ENCODE measurements around the gene SUV39H2.
"Not testable (repeated sequence)": the region's sequence is repeated elsewhere in the genome, so short reads cannot be mapped to it uniquely, and the experiment has no call there.

Gene SUV39H2, protein sequence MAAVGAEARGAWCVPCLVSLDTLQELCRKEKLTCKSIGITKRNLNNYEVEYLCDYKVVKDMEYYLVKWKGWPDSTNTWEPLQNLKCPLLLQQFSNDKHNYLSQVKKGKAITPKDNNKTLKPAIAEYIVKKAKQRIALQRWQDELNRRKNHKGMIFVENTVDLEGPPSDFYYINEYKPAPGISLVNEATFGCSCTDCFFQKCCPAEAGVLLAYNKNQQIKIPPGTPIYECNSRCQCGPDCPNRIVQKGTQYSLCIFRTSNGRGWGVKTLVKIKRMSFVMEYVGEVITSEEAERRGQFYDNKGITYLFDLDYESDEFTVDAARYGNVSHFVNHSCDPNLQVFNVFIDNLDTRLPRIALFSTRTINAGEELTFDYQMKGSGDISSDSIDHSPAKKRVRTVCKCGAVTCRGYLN

DNA sequence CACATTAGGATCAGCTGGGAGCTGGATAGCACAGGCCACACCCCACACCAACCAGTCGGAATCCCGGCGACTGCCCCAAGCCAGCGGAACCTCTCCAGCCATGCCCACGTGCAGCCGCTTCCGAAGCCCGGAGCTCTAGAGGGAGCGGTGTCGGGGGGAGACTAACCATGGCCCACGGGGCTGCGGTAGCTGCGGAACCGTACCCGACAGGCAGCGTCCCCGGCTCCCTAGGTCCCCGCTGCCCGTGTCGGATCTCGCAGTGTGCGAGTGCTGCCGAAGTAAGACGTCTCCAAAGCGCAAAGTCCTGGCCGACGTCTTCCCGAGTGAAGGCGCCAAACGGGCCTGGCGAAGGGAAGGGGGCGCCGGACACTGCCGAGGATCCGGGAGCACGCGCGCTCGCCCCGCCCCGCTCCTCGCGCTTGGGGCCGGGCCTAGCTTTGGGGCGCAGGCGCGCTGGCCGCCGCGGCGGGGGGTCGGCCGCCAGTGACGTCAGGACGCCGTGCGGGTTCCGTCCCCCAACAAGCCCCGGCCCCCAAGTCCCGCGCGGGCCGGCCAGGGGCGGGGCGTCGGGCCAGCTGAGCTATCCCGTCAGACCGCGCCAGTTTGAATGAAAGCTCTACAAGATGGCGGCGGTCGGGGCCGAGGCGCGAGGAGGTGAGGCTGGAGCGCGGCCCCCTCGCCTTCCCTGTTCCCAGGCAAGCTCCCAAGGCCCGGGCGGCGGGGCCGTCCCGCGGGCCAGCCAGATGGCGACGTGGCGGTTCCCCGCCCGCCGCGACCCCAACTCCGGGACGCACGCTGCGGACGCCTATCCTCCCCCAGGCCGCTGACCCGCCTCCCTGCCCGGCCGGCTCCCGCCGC, at the start of gene SUV39H2:
Gene SUV39H2, plus strand, starts transcription at position 601 of the 858 bp plus-strand sequence. Its CDS starts 23 bp downstream, at position 624.
- peak; percentile 92 for DNase-seq (ENCODE audit: low read depth)

DNA sequence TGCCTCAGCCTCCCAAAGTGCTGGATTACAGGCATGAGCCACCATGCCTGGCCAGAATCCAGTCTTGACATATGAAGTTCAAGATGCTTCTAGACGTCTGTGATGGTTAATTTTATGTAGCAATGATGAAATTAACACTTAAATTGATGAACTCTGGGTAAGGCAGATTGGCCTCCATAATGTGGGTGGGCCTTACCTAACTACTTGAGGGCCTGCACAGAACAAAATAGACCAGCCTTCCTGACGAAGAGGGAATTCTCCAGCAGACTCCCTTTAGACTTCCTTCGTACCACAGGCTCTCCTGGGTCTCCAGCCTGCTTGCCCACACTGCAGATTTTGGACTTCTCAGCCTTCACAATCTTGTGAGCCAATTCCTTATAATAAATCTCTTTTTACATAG, 45.6 kb upstream of the SUV39H2 start:
- DNase-seq (ENCODE audit: low read depth): no peak

DNA sequence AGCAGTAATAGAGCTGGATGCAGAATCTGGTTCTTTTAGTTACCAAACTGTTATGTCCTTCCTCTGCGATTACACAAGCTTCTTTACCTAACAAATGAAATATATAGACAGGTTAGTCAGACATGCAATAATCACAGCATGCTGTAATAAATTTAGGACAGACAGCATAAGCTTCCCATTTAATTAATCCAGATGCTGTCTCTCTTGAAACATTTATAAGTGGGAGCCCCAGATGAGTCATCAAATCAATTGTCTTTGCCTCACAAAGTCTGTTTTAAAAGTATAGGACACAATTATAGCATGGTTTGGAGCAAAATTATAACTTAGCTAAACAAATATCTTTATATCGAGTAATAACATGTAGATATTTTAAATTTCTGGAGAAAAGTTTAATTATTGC, 42.5 kb upstream of the SUV39H2 start:
- no peak for DNase-seq (ENCODE audit: low read depth)

DNA sequence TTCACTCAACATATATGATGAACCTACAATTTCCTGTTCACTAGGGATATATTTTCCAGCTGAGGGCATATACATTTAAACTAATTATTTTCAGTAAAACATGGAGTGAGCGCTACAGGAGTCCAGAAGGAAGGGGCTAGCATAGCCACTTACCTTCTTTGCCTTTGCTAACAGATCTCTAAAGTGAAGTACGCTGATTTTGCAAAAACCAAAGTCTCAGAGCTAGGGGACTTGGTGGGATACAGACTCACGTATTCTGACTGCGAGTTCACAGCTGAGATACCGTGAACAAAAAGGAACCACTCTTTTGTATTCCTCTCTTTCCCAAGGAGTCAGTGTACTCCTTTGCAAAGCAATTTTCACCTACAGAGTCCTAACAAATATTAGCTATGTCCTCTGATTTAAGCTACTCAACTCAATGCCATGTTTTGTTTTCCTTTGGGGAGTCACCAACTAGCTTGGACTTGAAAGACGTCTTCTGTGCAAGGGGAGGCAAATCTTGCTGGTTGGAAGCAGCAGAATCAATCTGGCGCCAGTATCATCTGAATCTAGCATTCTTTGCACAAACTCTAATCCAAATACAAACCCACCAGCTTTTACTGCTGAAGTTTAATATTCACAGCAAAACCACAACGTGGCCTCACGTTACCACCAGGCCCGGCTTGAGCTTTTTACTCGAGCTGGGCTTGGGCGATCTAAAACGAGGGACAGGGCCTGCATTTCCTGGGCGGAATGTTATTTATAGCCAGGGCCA, 41.5 kb upstream of the SUV39H2 start:
- DNase-seq (ENCODE audit: low read depth): no peak

DNA sequence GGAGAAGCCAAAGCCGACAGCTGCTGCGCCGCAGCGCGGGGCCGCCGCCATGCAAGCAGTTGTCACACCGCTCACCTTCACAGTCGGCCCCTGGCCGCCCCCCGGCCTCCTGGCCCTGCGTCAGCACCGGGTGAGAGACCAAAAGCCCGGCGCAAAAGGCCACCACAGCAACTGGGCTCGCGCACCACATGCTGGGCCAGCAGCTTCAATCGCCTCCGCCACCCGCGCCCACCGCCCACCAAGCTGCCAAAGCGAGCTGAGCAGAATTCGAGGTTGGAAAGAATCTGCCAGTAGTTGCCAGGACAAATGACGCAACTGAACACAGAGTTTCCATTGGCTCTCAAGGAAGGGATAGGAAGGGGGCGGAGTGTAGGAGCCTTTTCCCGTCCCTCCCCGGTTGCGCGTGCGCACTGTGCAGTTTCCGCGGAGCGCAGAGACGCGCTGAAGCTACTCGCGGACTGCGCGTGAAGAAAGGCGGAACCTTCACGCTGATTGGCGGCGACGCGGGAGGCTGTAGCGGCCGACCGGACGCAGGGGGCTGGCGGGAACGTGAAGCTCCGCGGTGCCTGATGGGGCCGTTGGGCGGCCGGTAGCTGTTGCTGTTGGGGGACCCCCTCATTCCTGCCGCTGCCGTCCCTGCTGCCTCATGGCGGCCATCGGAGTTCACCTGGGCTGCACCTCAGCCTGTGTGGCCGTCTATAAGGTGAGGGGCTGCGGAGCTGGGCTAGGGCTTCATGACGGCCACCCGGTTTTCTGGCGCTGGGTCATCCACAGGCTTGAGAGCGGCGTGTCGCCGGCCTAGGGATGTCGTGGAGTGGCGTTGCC, 40.7 kb upstream of the SUV39H2 start, which contains the start of the genes CDNF, HSPA14 and MSANTD7:
Gene CDNF, minus strand, starts transcription at position 281 of the 825 bp plus-strand sequence. Its CDS starts 91 bp downstream, at position 190.
Gene HSPA14, plus strand, starts transcription at position 550 of the 825 bp plus-strand sequence. Its CDS starts 97 bp downstream, at position 647.
Gene MSANTD7, plus strand, starts transcription at position 550 of the 825 bp plus-strand sequence. CDS start 3,979 bp downstream, outside the sequence.
- peak; percentile 99 for DNase-seq (ENCODE audit: low read depth)

DNA sequence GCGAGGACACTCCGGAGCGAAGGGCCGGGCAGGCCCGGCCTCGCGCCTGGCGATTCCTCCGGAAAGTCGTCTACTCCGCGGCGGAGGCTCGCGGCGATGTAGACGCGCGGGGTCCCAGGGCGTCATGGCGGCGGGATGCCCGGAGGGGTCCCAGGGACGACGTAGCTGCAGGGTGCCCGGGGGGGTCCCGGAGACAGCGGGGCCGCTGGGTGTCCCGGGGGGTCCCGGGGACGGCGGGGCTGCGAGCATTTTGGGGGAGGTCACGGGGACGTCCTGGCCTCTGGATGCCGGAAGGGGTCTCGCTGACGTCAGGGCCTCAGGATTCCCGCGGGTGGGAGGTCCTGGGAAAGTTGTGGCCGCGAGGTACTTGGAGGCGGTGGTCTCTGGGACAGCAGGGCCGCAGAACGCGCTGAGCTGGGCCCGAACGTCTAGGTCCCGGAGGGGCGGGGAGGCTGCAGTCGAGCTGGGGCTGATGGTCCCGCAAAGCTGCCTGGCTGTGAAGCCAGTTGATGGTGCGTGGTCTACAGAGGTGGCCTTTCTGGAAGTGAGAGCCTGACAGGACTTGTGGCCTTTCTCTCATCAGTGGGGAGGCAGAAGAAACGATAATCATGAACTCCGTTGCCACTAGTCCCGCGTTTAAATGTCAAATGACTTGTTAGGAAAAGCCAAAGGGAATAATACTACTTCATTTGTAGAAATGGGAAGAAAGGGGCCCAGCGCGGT, 39.9 kb upstream of the SUV39H2 start:
- peak; percentile 9 for DNase-seq (ENCODE audit: low read depth)

DNA sequence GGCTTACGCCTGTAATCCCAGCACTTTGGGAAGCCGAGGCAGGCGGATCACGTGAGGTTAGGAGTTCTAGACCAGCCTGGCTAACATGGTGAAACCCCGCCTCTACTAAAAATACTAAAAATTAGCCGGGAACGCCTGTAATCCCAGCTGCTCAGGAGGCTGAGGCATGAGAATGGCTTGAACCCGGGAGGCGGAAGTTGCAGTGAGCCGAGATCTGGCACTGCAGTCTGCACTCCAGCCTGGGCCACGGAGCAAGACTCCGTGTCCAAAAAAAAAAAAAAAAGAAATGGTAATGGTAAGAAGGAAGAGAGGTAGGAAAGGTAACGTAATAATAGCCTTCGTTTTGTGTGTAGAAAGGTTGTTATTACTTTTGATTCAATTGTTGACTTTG, 39.4 kb upstream of the SUV39H2 start:
- DNase-seq (ENCODE audit: low read depth): no peak

DNA sequence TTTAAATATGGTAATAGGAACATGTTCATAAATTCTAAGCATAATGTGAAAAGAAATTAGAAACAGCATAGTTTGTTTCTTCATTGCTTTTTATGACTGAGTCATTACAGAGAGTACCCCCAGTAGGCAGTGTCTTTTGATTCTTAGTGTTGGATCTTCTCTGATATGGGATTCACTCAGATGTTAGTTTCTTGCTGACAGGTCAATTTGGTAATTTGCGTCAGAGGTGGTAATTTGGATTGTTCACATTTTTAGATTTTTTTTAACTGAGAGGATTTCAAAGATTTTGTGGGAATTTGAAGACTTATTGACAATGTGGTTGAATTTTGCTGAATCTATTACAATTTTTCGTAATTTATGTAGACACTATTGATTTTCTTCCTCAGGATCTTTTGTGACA, 38.5 kb upstream of the SUV39H2 start:
- no peak for DNase-seq (ENCODE audit: low read depth)

DNA sequence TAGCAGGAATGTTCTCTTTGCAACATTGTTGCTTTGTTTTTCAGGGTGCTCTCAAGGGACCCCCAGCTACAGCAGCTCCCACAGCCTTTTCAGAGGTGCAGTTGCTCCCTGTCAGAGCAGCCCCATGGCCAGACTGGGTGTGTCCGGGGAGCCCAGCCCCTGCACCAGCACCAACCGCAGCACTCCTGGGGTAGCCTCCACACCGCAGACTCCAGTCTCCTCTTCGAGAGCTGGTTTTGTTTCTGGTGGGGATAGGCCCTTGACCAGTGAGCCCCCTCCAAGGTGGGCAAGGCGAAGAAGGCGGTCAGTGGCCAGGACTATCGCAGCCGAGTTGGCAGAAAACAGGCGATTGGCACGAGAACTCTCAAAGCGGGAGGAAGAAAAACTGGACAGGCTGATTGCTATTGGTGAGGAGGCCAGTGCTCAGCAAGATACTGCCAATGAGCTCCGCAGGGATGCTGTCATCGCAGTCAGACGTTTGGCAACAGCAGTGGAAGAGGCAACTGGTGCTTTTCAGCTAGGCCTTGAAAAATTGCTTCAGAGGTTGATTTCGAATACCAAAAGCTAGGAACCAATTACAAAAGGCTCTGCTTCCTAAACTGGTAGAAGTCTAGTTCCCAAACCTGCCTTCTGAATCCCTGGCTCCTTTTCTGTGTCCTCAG, 35.2 kb upstream of the SUV39H2 start:
- no peak for DNase-seq (ENCODE audit: low read depth)

DNA sequence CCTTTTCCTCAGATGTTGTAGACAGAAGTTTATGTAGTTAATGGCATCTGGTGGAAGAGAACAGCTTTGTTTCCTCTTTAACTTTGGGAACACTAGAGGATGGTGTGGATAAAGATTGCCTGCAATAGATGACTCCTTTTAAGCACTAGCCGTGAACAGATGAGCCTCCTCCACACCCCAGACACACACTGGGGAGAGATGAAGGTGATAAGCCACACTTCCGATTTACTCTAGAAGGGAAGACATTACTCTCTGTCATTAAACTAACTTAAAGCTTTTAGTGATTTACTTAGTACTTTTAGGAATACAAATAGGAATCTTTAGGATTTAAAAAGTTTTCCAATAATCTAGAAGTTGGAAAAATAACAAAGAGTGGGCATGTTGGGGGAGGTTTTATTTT, 33.7 kb upstream of the SUV39H2 start:
- DNase-seq (ENCODE audit: low read depth): no peak

DNA sequence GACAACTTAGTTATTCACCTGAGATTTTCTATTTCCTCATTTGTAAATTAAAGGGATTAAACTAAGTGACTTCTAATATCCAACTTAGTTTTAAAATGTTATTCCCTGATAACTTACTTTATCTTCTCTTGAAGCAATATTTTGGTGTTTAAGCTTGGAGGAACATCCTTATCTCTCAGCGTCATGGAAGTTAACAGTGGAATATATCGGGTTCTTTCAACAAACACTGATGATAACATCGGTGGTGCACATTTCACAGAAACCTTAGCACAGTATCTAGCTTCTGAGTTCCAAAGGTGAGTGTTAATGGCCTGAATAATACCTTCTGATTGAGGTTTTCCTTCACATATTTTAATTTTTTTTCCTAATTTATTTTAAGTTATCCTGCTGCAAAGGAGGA, 26.4 kb upstream of the SUV39H2 start:
- DNase-seq (ENCODE audit: low read depth): no peak

DNA sequence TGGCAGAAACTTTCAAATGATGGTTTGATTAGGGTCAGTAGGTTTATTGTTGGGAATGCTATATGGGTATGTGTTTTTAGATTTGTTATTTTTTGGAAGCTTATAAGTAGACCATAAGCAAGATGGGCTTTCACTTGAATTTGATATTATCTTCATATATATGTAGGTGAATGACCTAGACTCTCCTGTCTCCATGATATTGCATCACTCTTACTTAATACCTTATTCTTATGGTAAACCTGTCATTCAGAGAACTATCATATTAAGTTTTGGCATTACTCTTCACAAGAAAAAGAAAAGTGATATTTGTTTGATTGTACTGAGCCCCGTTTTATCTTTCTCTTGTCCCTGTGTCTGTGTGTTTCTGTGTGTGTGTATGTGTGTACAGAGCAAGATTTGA, 23.2 kb upstream of the SUV39H2 start:
- DNase-seq (ENCODE audit: low read depth): no peak

DNA sequence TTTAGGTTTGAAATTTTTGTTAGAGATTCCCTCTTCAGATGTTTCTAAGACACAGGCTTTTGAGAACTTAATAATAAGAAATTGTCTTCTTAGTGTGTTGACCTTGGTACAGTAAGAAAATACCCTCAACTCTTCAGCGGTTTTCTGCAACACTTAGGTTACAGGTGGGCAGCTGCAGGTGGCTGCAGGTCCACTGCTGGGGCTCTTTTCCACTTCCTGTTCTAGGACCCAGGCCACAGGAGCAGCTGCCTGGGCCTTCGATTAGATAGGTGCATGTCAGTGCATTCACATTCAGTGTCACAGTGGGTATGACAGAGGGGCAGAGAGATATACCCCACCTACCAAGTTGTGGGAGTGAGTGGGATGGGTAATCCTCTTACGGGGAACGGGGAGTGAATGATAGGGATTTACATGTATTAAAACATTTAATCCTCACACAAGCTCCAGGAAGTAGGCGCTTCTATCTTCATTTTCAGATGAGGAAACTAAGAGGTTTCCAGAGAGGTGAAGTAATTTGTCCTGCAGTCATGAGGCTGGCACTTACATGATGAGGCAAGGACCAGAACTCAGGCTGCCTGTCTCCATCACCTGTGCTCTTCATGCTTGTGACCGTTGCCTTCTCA, 20.2 kb upstream of the SUV39H2 start:
- no peak for DNase-seq (ENCODE audit: low read depth)

DNA sequence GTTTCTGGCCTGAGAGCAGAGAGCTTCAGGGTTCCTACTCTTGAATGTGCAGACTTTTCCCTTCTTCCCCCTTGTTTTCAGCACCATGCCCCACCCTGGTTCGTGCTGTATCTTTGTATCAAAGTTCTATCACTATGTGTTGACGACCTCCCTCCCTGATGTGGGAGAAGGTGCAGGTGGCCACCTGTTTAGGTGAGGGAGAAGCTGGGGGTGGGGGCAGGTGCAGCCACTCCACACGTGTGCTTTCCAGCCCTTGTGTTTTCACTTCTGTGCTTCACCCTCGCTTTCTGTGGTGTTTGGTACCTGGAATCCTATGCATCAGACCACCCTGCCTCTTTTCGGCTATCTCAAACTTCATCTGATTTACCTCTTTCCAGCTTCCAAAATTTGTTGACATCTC, 19.6 kb upstream of the SUV39H2 start:
- DNase-seq (ENCODE audit: low read depth): no peak

DNA sequence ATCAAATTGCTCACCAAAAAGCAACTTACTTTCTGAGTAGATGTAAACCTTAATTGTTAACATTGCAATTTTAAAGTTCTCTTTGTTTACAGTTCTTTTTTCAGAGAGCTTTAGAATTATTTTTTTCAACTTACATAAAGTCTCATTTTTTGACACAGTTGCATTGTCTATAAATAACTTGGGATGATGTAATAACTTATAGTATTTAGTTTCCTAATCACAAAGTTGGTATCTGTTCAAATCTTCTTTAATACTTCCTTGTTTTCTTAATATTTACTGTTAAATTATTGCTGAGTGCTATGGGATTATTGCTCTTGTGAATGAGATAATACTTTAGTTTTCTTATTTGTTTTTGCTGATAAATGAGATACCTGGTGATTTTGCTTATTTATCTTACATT, 18.9 kb upstream of the SUV39H2 start:
- no peak for DNase-seq (ENCODE audit: low read depth)

DNA sequence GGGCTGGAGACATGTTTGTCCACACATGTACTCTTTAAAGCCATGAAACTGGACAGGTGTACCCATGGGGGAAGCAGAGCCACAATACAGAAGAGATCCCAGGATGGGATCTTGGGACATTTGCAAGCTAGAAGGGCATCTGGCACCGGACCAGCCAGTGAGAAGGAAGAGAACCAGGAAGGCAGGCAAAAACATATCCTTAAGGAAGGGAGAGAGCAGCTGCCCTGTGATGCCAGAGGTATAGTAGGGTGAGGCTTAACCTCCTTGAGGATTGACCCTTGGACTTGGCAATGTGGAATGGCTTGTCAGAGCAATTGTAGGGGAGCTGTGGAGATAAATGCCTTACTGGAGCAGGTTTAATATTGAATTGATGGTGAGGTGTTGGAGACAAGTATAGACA, 17.9 kb upstream of the SUV39H2 start:
- DNase-seq (ENCODE audit: low read depth): no peak

DNA sequence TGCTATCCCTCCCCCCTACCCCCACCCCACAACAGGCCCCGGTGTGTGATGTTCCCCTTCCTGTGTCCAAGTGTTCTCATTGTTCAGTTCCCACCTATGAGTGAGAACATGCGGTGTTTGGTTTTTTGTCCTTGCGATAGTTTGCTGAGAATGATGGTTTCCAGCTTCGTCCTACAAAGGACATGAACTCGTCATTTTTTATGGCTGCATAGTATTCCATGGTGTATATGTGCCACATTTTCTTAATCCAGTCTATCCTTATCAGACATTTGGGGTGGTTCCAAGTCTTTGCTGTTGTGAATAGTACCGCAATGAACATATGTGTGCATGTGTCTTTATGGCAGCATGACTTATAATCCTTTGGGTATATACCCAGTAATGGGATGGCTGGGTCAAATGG, 14.2 kb upstream of the SUV39H2 start:
- DNase-seq (ENCODE audit: low read depth): not testable (repeated sequence)

DNA sequence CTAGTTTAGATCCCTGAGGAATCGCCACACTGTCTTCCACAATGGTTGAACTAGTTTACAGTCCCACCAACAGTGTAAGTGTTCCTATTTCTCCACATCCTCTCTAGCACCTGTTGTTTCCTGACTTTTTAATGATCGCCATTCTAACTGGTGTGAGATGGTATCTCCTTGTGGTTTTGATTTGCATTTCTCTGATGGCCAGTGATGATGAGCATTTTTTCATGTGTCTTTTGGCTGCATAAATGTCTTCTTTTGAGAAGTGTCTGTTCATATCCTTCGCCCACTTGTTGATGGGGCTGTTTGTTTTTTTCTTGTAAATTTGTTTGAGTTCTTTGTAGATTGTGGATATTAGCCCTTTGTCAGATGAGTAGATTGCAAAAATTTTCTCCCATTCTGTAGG, 13.8 kb upstream of the SUV39H2 start:
- DNase-seq (ENCODE audit: low read depth): not testable (repeated sequence)

DNA sequence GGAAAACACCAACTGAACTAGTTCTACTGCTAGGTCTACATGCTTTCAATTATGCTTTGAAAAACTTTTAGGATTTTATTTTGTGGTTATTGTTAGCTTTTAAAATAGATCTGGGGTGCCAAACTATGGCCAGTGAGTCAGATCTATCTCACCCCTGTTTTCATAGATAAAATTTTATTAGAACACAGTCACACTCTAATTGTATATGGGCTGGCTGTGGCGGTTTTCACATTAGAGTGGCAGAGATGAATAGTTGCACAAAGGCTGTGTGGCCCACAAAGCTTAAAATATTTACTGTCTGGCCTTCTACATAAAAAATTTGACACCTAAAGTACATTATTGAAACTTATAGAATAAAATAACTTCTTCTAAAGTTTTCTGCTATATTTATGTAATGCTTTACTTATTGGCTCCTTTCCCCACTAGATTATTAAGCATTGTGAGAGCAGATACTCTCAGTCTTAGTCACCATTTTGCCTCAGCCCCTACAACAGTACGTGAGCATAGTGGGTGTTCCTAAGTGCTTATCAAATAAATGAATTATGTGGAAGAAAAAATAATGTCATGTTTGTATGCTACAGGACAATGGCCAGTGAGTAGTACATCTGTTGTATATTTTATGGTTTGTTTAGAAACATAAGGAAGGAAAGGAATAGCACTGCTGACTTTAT, 5.4 kb upstream of the SUV39H2 start:
- DNase-seq (ENCODE audit: low read depth): no peak

All from activated T-cell treated with anti-CD3 and anti-CD28 coated beads for 24 hours (primary cell).